ENCODE results near the gene CEP112.

DNA sequence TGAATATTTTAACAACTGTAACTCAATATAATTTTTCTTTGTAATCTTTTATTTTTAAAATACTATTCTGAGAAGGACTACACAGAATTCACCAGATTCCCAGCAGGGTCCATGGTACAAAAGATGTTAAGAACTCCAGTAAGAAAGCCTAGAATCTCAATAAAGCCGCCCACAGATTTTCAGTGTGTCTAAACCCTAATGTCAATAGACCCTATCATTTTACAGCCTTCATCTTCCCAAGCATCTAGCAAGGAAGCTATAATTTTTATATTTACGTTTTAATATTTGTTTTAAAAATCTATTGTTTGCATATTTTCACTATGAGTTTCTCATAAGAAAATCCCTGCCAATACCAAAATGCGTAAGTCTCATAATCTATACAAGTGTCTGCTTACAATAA is 148.5 kb downstream of the CEP112 start:
- TF ChIP-seq, protein P1, sequence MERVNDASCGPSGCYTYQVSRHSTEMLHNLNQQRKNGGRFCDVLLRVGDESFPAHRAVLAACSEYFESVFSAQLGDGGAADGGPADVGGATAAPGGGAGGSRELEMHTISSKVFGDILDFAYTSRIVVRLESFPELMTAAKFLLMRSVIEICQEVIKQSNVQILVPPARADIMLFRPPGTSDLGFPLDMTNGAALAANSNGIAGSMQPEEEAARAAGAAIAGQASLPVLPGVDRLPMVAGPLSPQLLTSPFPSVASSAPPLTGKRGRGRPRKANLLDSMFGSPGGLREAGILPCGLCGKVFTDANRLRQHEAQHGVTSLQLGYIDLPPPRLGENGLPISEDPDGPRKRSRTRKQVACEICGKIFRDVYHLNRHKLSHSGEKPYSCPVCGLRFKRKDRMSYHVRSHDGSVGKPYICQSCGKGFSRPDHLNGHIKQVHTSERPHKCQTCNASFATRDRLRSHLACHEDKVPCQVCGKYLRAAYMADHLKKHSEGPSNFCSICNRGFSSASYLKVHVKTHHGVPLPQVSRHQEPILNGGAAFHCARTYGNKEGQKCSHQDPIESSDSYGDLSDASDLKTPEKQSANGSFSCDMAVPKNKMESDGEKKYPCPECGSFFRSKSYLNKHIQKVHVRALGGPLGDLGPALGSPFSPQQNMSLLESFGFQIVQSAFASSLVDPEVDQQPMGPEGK (CRISPR knock-in tag; IDR thresholded peaks at IDR 0.05; ENCODE audit: borderline replicate concordance), result no peak
- TF ChIP-seq ISL1 (CRISPR knock-in tag; IDR thresholded peaks at IDR 0.05) (no peak), ZFP3 (CRISPR knock-in tag; IDR thresholded peaks at IDR 0.05) (no peak), ARNTL (CRISPR knock-in tag; IDR thresholded peaks at IDR 0.05; ENCODE audit: borderline replicate concordance, low read depth) (no peak)
- TF ChIP-seq, protein P2, sequence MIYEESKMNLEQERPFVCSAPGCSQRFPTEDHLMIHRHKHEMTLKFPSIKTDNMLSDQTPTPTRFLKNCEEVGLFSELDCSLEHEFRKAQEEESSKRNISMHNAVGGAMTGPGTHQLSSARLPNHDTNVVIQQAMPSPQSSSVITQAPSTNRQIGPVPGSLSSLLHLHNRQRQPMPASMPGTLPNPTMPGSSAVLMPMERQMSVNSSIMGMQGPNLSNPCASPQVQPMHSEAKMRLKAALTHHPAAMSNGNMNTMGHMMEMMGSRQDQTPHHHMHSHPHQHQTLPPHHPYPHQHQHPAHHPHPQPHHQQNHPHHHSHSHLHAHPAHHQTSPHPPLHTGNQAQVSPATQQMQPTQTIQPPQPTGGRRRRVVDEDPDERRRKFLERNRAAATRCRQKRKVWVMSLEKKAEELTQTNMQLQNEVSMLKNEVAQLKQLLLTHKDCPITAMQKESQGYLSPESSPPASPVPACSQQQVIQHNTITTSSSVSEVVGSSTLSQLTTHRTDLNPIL (CRISPR knock-in tag; IDR thresholded peaks at IDR 0.05; ENCODE audit: low read depth), result no peak
- TF ChIP-seq, protein P3, sequence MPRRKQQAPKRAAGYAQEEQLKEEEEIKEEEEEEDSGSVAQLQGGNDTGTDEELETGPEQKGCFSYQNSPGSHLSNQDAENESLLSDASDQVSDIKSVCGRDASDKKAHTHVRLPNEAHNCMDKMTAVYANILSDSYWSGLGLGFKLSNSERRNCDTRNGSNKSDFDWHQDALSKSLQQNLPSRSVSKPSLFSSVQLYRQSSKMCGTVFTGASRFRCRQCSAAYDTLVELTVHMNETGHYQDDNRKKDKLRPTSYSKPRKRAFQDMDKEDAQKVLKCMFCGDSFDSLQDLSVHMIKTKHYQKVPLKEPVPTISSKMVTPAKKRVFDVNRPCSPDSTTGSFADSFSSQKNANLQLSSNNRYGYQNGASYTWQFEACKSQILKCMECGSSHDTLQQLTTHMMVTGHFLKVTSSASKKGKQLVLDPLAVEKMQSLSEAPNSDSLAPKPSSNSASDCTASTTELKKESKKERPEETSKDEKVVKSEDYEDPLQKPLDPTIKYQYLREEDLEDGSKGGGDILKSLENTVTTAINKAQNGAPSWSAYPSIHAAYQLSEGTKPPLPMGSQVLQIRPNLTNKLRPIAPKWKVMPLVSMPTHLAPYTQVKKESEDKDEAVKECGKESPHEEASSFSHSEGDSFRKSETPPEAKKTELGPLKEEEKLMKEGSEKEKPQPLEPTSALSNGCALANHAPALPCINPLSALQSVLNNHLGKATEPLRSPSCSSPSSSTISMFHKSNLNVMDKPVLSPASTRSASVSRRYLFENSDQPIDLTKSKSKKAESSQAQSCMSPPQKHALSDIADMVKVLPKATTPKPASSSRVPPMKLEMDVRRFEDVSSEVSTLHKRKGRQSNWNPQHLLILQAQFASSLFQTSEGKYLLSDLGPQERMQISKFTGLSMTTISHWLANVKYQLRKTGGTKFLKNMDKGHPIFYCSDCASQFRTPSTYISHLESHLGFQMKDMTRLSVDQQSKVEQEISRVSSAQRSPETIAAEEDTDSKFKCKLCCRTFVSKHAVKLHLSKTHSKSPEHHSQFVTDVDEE (CRISPR knock-in tag; IDR thresholded peaks at IDR 0.05), result no peak
